Articular chondrocyte of knee joint (primary cell): Measurements from ENCODE around the gene NFYA. TPM values are rescaled to one million over a fixed set of nuclear protein-coding genes. Genes with fewer than 3 reads are reported as not detected.

Source experiments
- total RNA-seq: library from RNA; depleted of rRNA; stranded (reverse); fragments of >200 nt; gene quantifications from 2 replicates; pipeline ENCODE4 v1.2.3, GENCODE V29; 2012

The NFYA gene
- 12.3 and 14.5 TPM in 2 replicates for total RNA-seq

DNA sequence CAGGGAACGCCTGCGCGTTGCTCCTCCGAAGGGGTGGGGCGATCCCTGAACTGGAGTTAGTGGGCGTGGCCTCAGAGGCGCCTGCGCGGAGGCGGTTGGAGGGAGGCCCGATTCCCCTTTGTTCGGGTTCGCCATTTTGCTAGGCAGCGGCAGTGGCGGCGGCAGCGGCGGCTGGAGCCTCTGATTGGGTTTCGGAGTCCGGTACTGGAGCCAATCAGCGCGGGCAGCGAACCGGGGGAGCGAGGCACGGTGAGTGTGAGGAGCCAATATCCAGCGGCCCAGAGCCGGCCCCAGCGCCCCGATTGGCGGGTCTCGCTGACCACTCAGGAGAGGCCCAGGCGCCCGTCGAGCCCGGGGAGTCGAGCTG, at the start of gene NFYA:
Gene NFYA (plus strand): TSS at position 139 of the 367 bp plus-strand sequence. CDS start 6,116 bp downstream, outside the sequence.

DNA sequence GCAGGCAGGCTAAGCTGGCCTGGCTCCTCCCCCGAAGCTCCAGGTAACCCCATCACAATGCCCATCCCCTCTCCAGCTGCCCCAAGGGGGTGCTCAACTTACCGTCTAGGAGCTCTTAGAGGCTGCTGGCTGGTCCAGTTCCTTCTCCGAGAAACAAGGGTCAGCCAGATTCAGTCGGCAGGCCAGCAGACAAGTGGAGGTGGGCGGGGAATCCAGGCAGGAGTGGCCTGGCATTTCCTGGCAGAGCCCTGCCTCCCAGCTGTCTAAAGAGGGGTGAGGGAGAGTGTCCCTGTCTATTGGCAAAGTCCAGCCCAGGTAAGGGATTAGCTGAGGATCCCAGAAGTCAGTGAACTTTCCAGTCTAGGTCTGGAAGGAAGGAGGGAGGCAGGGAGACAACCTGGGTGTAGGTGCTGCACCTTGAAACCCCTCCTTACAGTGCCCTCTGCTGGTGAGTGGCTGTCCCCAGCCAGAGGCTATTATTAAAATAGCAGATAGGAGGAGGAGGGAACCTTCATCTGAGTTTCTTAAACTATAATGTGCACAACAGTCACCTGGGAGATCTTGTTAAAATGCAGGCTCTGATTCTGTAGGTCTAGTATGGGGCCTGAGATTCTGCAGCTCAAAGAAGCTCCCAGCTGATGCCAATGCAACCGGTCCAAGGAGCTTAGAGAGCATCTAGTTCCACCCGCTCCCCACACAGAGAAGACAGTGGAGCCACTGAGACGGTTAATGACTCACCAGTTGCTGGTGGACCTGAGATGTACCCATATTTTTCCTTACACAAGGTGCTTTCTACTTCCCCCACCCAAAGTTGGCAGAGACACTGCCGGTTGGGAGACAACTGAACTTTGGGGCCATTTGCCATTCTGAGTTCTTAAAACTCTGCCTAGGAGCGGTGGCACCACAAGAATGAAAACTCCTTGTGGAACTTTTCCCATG, 33.4 kb upstream of the NFYA start, which contains the start of gene UNC5CL:
Gene UNC5CL (minus strand): TSS at position 162 of the 939 bp plus-strand sequence. CDS start 4,147 bp downstream, outside the sequence.

DNA sequence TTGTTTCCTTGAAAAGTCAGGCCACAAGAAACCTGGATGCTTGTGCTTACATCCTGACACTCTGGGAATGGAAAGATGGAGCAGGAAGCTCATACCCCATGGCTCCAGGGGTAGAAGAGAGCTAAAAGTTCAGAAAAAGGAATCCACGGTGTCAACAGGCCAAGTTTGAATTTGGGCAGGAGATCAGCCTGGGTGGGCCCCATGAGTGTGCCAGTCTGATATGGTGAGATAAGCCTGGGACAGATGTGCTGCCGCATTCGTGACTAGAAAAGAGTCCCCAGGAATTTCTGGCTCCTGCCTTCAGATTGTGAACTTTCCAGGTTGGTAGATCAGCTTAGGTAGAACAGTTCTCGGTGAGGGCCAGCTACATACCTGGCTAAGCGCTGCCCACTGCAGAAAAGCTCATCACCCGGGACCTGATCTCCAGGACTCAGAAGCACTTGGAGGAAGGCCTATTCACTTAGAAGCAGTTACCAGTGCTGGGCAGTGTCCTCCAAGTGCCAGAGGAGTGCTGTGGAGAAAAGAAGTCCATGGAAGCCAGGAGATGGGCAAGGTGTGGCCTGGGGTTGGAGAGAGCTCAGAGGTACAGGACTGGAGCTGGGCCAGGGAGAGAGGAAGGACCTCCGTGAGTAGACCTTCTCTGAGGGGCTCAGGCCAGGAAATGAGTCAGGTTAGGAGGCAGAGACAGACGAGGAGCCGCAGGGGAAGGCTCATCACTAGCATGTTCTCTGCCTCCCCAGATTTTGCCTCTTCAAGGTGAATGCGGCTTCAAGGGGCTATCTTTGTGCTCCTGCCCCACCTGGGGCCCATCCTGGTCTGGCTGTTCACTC, 30.3 kb upstream of the NFYA start, which contains the start of gene TSPO2:
Gene TSPO2 (plus strand): TSS at position 242 of the 830 bp plus-strand sequence. CDS start 519 bp downstream, at position 761.

DNA sequence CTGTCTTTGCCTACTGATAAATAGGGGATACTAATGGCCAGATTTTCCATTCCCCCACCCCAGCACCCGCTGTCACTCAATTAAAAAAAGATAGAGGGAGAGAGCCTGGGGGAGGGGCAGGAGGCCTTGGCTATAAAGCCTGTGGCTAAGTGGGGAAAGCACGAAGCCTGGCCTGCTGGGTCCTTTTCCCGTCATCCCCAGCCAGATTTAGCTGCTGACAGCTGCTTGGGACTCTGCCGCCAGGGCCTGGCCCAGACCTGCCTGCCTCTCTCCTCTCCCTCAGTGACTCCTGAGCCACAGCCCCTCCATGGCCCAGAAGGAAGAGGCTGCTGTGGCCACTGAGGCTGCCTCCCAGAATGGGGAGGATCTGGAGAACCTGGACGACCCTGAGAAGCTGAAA, 19.7 kb upstream of the NFYA start, which contains the start of gene APOBEC2:
Gene APOBEC2 (plus strand): TSS at position 162 of the 400 bp plus-strand sequence. CDS start 146 bp downstream, at position 308.

DNA sequence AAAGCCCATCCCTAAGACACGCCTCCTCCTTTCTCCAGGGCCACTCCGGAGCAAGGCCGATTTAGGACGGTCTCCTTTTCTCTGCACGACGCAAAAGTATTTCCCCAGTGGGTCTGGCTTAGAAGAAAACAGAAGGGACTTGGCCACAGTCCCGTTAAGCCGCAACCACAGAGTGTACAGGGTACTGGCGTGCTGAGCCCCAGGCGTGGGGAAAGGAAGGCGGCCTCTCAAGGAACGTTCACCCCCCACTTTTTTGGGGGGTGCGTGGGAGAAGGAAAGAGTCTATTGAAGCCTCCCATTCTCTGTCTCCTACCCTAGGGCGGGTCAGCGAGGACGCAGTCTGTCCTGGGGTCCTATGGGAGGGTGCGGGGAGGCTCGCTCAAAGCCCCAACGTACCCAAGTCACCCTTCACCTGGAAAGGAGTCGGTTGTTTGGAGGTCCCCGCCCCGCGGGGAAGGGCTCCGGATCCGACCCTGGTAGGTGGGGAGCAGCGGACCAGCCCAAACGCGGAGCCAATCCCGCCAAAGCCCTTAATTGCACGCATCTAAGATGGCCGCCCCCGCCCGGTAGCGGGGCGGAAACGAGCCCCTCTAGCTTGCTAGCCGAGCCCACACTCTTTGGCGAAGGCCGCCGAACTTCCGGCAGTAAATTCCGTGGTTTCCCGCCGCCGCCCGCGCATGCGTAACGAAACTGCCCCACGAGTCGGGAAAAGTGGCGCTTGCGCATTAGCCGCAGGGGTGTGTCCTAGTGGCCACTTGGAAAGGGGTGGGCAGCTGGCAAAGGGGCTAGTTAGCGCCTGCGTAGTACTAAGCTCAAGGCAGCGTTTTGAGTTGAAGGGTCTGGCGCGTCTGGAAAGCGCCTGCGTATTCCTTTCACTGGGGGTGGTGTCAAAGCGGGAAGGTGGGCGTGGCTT, 595 bp upstream of the NFYA start, which contains the start of gene OARD1:
Gene OARD1 (minus strand): TSS at position 434 of the 913 bp plus-strand sequence. CDS start 722 bp downstream, outside the sequence.

Other genes with a start within 250 kb of the NFYA start
- 0.11 and 0.26 TPM in 2 replicates for gene UNC5CL, start 33.8 kb upstream of the NFYA start, total RNA-seq
- not detected in 2 replicates for gene TSPO2, start 30.5 kb upstream of the NFYA start, total RNA-seq
- not detected in 2 replicates for gene APOBEC2, start 19.8 kb upstream of the NFYA start, total RNA-seq
- gene OARD1, start 618 bp upstream of the NFYA start, total RNA-seq: 11.4 and 11.9 TPM in 2 replicates
- gene TREML1, start 81.4 kb downstream of the NFYA start, total RNA-seq: not detected in 2 replicates
- not detected in 2 replicates for gene TREM2, start 90.1 kb downstream of the NFYA start, total RNA-seq
- gene TREML2, start 128.2 kb downstream of the NFYA start, total RNA-seq: under 0.01 TPM in 1 of 2 replicates, not detected in the other
- under 0.01 TPM in 1 of 2 replicates, not detected in the other for gene TREML4, start 155.4 kb downstream of the NFYA start, total RNA-seq
- 0.13 and 0.65 TPM in 2 replicates for gene TREM1, start 213.7 kb downstream of the NFYA start, total RNA-seq